ENCODE data around the gene INVS. TPM values are rescaled to one million over a fixed set of nuclear protein-coding genes. Genes with fewer than 3 reads are reported as not detected.

INVS gene
- total and polyA plus RNA-seq, 2 of the 13 experiments (the other 11 are each of a cell fraction or from before 2014, with no cell fraction given) = 11.3 to 16.3 TPM

- no peak for FAIRE-seq
- peaks cover 88% of the 10 kb centered on the region for H3K79me2 ChIP-seq (ENCODE audit: insufficient read depth, low read length)
- no peaks in the 10 kb centered on the region for H3K9me3 ChIP-seq (ENCODE audit: low read length)
- H3K4me3 ChIP-seq (replicated peaks in 1 of 3; ENCODE audit: insufficient read depth in 1 of 3, low read depth in 2 of 3, low read length in 3 of 3) = no peak overlapping the region
- no peak overlapping the region for H3K27ac ChIP-seq (ENCODE audit: extremely low read length, insufficient read depth, low read length)
- H3K4me1 ChIP-seq (ENCODE audit: insufficient read depth, low read length) = peaks cover 31% of the 10 kb centered on the region
- no peak overlapping the region for H2AFZ ChIP-seq (ENCODE audit: low read length)
- H3K9ac ChIP-seq (ENCODE audit: insufficient read depth, low read depth, low read length) = no peak overlapping the region
- no peaks in the 10 kb centered on the region for H3K27me3 ChIP-seq (ENCODE audit: control insufficient read depth in 1 of 2, insufficient read depth in 2 of 2, low read length in 2 of 2)
- POLR2A ChIA-PET = no interaction called here
- 100% methylated on average over 1 of the region's 1 CpG for WGBS (ENCODE audit: low lambda C conversion rate)
- no peaks in the 10 kb centered on the region for H3K36me3 ChIP-seq (replicated peaks in 1 of 2; ENCODE audit: control insufficient read depth in 1 of 2, insufficient read depth in 2 of 2, low read length in 2 of 2)
- no peak overlapping the region for H3K4me2 ChIP-seq (ENCODE audit: low read depth, low read length)
- no peak for DNase-seq (ENCODE audit: low spot score)
- H4K20me1 ChIP-seq (ENCODE audit: insufficient read depth, low read length) = no peaks in the 10 kb centered on the region; the same call in 1 of the 2 replicates
- in situ Hi-C loops (cut with HindIII; ENCODE audit: extremely low pct_ligation_motif_present, low pct_unique_long_range_greater_than_20kb) (no loop called here), intact Hi-C loops (cut with micrococcal nuclease; ENCODE audit: unreplicated experiment) (no loop called here)
- no TSS peak for BruUV-seq (replicated peaks)
- CTCF ChIA-PET (ENCODE audit: low intra/inter-chr PET ratio, low total read pairs) = no interaction called here
- TF ChIP-seq TBX3 (IDR thresholded peaks at IDR 0.05; ENCODE audit: borderline replicate concordance) = no peak
- no peak for TF ChIP-seq SATB2 (CRISPR knock-in tag; IDR thresholded peaks at IDR 0.05)
- TF ChIP-seq FOSL2 (CRISPR knock-in tag; IDR thresholded peaks at IDR 0.05) = no peak
- TF ChIP-seq ELF4 (CRISPR knock-in tag; IDR thresholded peaks at IDR 0.05; ENCODE audit: borderline replicate concordance) = no peak
- TF ChIP-seq MXD1 (CRISPR knock-in tag; IDR thresholded peaks at IDR 0.05) = no peak
- TF ChIP-seq DNMT3B (CRISPR knock-in tag; conservative IDR thresholded peaks at IDR 0.05) = no peak
- TF ChIP-seq PPARG (CRISPR knock-in tag; conservative IDR thresholded peaks at IDR 0.05) = no peak
- TF ChIP-seq ZNF709 (CRISPR knock-in tag; IDR thresholded peaks at IDR 0.05) = no peak
- no peak for TF ChIP-seq AGO1 (IDR thresholded peaks at IDR 0.05; ENCODE audit: low read depth, low read length, poor library complexity, severe bottlenecking)
- no peak for TF ChIP-seq DNMT1 (CRISPR knock-in tag; IDR thresholded peaks at IDR 0.05)
- no peak for TF ChIP-seq NPAS2 (CRISPR knock-in tag; IDR thresholded peaks at IDR 0.05; ENCODE audit: borderline replicate concordance)
- TF ChIP-seq FOXA1 (IDR thresholded peaks at IDR 0.05) = no peak
- TF ChIP-seq FOXA1 (CRISPR knock-in tag; IDR thresholded peaks at IDR 0.05) = no peak
- no peak for TF ChIP-seq ATF4 (CRISPR knock-in tag; IDR thresholded peaks at IDR 0.05)
- no peak for ATAC-seq
Observed at GRCh38 chr9:100092066-100092465, 7.0 kb upstream of the INVS start.

All from HepG2 (cell line).